Mesenchymal stem cell (in vitro differentiated cells and primary cell): ENCODE results near the gene CASTOR1.

Experiments
- DNase-seq: peaks from one replicate; pipeline ENCODE4 v3.0.0-alpha.2; 2013
- H2AFZ ChIP-seq: one replicate; pipeline ENCODE4 v1.6.1; 2013; ENCODE audit warnings: low read depth, mild to moderate bottlenecking, control low read depth, inconsistent platforms, low read length, moderate library complexity
- H2AK5ac ChIP-seq: 2 replicates; pipeline ENCODE4 v1.6.1; 2013; ENCODE audit warnings: low read length, moderate library complexity, mild to moderate bottlenecking, inconsistent platforms; ENCODE audit not compliant: severe bottlenecking
- H2BK120ac ChIP-seq: one replicate; pipeline ENCODE4 v1.6.1; 2013; ENCODE audit warnings: low read depth, mild to moderate bottlenecking, inconsistent platforms, low read length, moderate library complexity
- H2BK12ac ChIP-seq, 2 experiments: one replicate each; pipeline ENCODE4 v1.6.1; 2013; ENCODE audit warnings: inconsistent platforms in 2 of 2, low read length in 2 of 2, mild to moderate bottlenecking in 2 of 2, moderate library complexity in 2 of 2, control low read depth in 1 of 2
- H2BK15ac ChIP-seq: one replicate; pipeline ENCODE4 v1.6.1; 2013; ENCODE audit warnings: mild to moderate bottlenecking, low read depth, inconsistent platforms; ENCODE audit not compliant: poor library complexity, severe bottlenecking
- H2BK5ac ChIP-seq: 2 replicates; pipeline ENCODE4 v1.6.1; 2013; ENCODE audit warnings: low read depth, mild to moderate bottlenecking, low read length, control low read depth, inconsistent platforms; ENCODE audit not compliant: poor library complexity, severe bottlenecking
- H3K14ac ChIP-seq, 2 experiments: one replicate each; pipeline ENCODE4 v1.6.1; 2013; ENCODE audit warnings: inconsistent platforms in 2 of 2, low read length in 2 of 2, control low read depth in 1 of 2, mild to moderate bottlenecking in 1 of 2, moderate library complexity in 1 of 2
- H3K18ac ChIP-seq, 2 experiments: one replicate each; pipeline ENCODE4 v1.6.1; 2013; ENCODE audit warnings: inconsistent platforms in 2 of 2, low read length in 2 of 2, control low read depth in 1 of 2, low read depth in 1 of 2, mild to moderate bottlenecking in 1 of 2
- H3K23ac ChIP-seq, 2 experiments: one replicate each; pipeline ENCODE4 v1.6.1; 2013; ENCODE audit warnings: inconsistent platforms in 2 of 2, low read length in 2 of 2, mild to moderate bottlenecking in 2 of 2, moderate library complexity in 2 of 2, control low read depth in 1 of 2
- H3K27ac ChIP-seq: 2 replicates; pipeline ENCODE4 v1.5.1; 2013; ENCODE audit warnings: mild to moderate bottlenecking, moderate library complexity, low read length, control low read depth, inconsistent platforms; ENCODE audit not compliant: poor library complexity, severe bottlenecking
- H3K27me3 ChIP-seq, 2 experiments: 2 replicates each; pipeline versions ENCODE4 v1.6.1 to v1.7.0; 2013; ENCODE audit warnings: low read length in 2 of 2, mild to moderate bottlenecking in 2 of 2, moderate library complexity in 2 of 2, control low read depth in 1 of 2, inconsistent platforms in 1 of 2; ENCODE audit not compliant: control insufficient read depth in 1 of 2, insufficient read depth in 1 of 2
- H3K36me3 ChIP-seq, 2 experiments: 2 replicates each; pipeline versions ENCODE4 v1.6.1 to v1.7.0; 2013; ENCODE audit warnings: low read length in 2 of 2, control low read depth in 1 of 2, inconsistent platforms in 1 of 2, low read depth in 1 of 2, mild to moderate bottlenecking in 1 of 2; ENCODE audit not compliant: insufficient read depth in 2 of 2, control insufficient read depth in 1 of 2
- H3K4ac ChIP-seq, 2 experiments: one replicate each; pipeline ENCODE4 v1.6.1; 2013; ENCODE audit warnings: inconsistent platforms in 2 of 2, low read length in 2 of 2, mild to moderate bottlenecking in 2 of 2, moderate library complexity in 2 of 2, control low read depth in 1 of 2, low read depth in 1 of 2
- H3K4me1 ChIP-seq: 2 replicates; pipeline ENCODE4 v1.6.1; 2013; ENCODE audit warnings: low read depth, low read length, control low read depth; ENCODE audit not compliant: control insufficient read depth, insufficient read depth
- H3K4me2 ChIP-seq: 2 replicates; pipeline ENCODE4 v1.6.1; 2013; ENCODE audit warnings: low read length, mild to moderate bottlenecking, inconsistent platforms; ENCODE audit not compliant: poor library complexity, severe bottlenecking
- H3K4me3 ChIP-seq, 2 experiments: 2 replicates each; pipeline versions ENCODE4 v1.5.1 to v1.7.0; 2013; ENCODE audit warnings: low read length in 2 of 2, mild to moderate bottlenecking in 2 of 2, control low read depth in 1 of 2, low read depth in 1 of 2; ENCODE audit not compliant: insufficient read depth in 1 of 2
- H3K79me1 ChIP-seq: replicated peaks from 2 replicates; pipeline ENCODE4 v1.6.1; 2013; ENCODE audit warnings: mild to moderate bottlenecking, control low read depth, low read length, inconsistent platforms; ENCODE audit not compliant: poor library complexity, severe bottlenecking
- H3K9ac ChIP-seq: 2 replicates; pipeline ENCODE4 v1.7.0; 2013; ENCODE audit warnings: mild to moderate bottlenecking, low read length, moderate library complexity
- H3K9me3 ChIP-seq: 2 replicates; pipeline ENCODE4 v1.7.0; 2013; ENCODE audit warnings: mild to moderate bottlenecking, low read length; ENCODE audit not compliant: control insufficient read depth
- H4K8ac ChIP-seq: one replicate; pipeline ENCODE4 v1.6.1; 2013; ENCODE audit warnings: inconsistent platforms, mild to moderate bottlenecking, low read length, moderate library complexity
- H4K91ac ChIP-seq: one replicate; pipeline ENCODE4 v1.6.1; 2013; ENCODE audit warnings: mild to moderate bottlenecking, low read length, inconsistent platforms
- WGBS: methylation state at CpG from one replicate; pipeline ENCODE4 v1.1.7; 2013; ENCODE audit warnings: mixed read lengths; 5-methylcytosine and 5-hydroxymethylcytosine counted together

CASTOR1 gene

DNA sequence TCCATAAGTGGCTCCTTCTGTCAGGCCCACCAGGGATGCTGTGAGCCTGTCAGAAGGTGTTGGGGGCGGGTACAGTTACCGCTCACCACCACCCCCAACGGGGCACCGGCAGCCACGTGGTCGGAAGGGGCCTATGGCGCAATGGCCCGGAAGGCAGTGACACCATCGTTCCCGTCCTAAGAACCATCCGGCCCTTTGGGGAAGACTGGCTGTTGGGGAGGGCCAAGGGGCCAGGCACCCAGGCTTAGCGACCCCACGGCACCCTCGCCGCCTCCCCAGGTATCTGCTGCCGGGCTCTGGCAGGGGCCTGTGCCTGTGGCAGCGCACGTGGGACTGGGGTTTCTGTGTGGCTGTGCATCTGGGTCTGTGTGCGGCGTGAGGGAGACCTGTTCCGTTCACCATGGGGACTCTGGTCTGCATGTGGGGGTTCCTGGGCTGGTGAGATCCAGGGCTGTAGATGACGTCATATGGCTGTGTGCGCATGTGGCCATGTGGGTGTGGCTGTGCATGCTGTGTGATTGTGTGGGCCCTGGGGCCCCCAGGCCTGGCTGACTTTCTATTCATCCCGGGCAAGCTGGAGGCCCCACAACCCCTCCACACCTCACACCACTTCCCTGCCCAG, 23.4 kb downstream of the CASTOR1 start:
- Histone ChIP-seq H3K4me2 (no peak overlapping the region), H4K91ac (peak overlapping the region; percentile 67), H3K4ac (peak overlapping the region in 1 of 2 experiments; percentile 7), H2BK5ac (no peak overlapping the region), H3K27ac (no peak overlapping the region), H2AK5ac (no peak overlapping the region), H3K79me1 (no peaks in the 10 kb centered on the region), H3K4me3 (no peak overlapping the region), H3K9ac (no peak overlapping the region), H3K18ac (no peak overlapping the region), H3K14ac (no peak overlapping the region), H3K27me3 (peaks cover 0 to 5% of the 10 kb centered on the region in 2 experiments), H4K8ac (no peak overlapping the region), H2BK120ac (no peak overlapping the region), H3K4me1 (peaks cover 33% of the 10 kb centered on the region), H2AFZ (no peak overlapping the region), H3K23ac (no peak overlapping the region), H2BK15ac (no peak overlapping the region), H3K36me3 (no peaks in the 10 kb centered on the region), H3K9me3 (no peaks in the 10 kb centered on the region), H2BK12ac (no peak overlapping the region)
- 86% methylated on average over 21 of the region's 24 CpGs for WGBS
- DNase-seq, result no peak

DNA sequence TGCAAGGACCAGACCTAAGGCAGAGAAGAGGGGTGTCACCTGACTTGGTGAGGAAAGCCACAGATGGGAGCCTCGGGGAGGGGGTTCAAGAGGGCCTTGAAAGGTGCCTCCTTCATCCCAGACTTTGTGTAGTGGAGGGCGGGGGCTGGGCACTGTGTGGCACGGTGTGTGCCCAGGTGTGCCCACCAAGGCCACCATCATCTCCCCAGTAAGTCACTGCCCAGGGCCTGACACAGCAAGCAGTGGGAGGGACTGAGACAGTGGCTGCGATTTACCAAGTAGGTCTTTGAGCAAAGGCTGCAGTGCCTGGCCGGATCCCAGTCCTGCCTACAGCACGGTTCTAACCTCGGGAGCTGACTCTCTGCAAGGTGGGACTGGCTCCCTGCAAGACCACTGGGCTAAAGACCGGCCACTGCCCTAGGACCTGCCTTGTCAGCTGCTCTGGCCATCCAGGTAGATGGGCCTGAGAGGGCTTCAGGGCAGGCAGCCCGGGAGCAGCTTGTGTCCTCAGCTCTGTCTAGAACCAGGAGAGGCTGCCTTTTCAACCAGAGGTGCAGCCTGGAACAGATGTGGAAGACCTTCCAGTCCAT, 24.1 kb downstream of the CASTOR1 start:
- no peak overlapping the region for H3K4ac ChIP-seq
- no peak overlapping the region for H2AFZ ChIP-seq
- H3K14ac ChIP-seq, result no peak overlapping the region
- WGBS, result 96% methylated on average over 9 of the region's 9 CpGs
- no peak overlapping the region for H3K27ac ChIP-seq
- H2BK12ac ChIP-seq, result peak overlapping the region in 1 of 2 experiments; percentile 15
- no peak overlapping the region for H2BK15ac ChIP-seq
- H3K23ac ChIP-seq, result no peak overlapping the region
- peaks cover 33% of the 10 kb centered on the region for H3K4me1 ChIP-seq
- H4K8ac ChIP-seq, result no peak overlapping the region
- no peak overlapping the region for H3K4me3 ChIP-seq
- H2AK5ac ChIP-seq, result no peak overlapping the region
- H3K4me2 ChIP-seq, result no peak overlapping the region
- no peaks in the 10 kb centered on the region for H3K9me3 ChIP-seq
- no peaks in the 10 kb centered on the region for H3K36me3 ChIP-seq
- no peaks in the 10 kb centered on the region for H3K79me1 ChIP-seq
- no peak overlapping the region for H4K91ac ChIP-seq
- H3K18ac ChIP-seq, result no peak overlapping the region
- no peak for DNase-seq
- H3K27me3 ChIP-seq, result peaks cover 0 to 5% of the 10 kb centered on the region in 2 experiments
- no peak overlapping the region for H3K9ac ChIP-seq
- no peak overlapping the region for H2BK120ac ChIP-seq
- no peak overlapping the region for H2BK5ac ChIP-seq

GRCh38 chr22:30263883-30264282, 25.4 kb downstream of the CASTOR1 start:
- H2BK15ac ChIP-seq, result no peak overlapping the region
- no peak overlapping the region for H3K23ac ChIP-seq
- no peak overlapping the region for H2AK5ac ChIP-seq
- H3K27ac ChIP-seq, result no peak overlapping the region
- no peak overlapping the region for H3K4ac ChIP-seq
- no peak overlapping the region for H2BK5ac ChIP-seq
- H3K4me3 ChIP-seq, result no peak overlapping the region
- H4K91ac ChIP-seq, result no peak overlapping the region
- no peak overlapping the region for H2BK12ac ChIP-seq
- H3K27me3 ChIP-seq, result peaks cover 0 to 8% of the 10 kb centered on the region in 2 experiments
- H4K8ac ChIP-seq, result no peak overlapping the region
- DNase-seq, result no peak
- H3K4me1 ChIP-seq, result peaks cover 33% of the 10 kb centered on the region
- H3K79me1 ChIP-seq, result no peaks in the 10 kb centered on the region
- H3K9me3 ChIP-seq, result no peaks in the 10 kb centered on the region
- no peaks in the 10 kb centered on the region for H3K36me3 ChIP-seq
- no peak overlapping the region for H3K18ac ChIP-seq
- H3K14ac ChIP-seq, result no peak overlapping the region
- no peak overlapping the region for H3K9ac ChIP-seq
- H3K4me2 ChIP-seq, result no peak overlapping the region
- 90% methylated on average over 17 of the region's 17 CpGs for WGBS
- H2AFZ ChIP-seq, result no peak overlapping the region
- no peak overlapping the region for H2BK120ac ChIP-seq

GRCh38 chr22:30262917-30263741, 26.2 kb downstream of the CASTOR1 start:
- Histone ChIP-seq H2AFZ (no peak overlapping the region), H2BK120ac (no peak overlapping the region), H3K79me1 (no peaks in the 10 kb centered on the region), H3K27ac (no peak overlapping the region), H3K18ac (peak overlapping the region in 1 of 2 experiments; percentile 11), H3K4me2 (peak overlapping the region; percentile 26), H3K27me3 (peaks cover 0 to 8% of the 10 kb centered on the region in 2 experiments), H2AK5ac (no peak overlapping the region), H3K23ac (no peak overlapping the region), H3K4ac (peak overlapping the region in 1 of 2 experiments; percentile 9), H2BK12ac (peak overlapping the region in 1 of 2 experiments; percentile 15), H3K9ac (peak overlapping the region; percentile 68), H3K36me3 (no peaks in the 10 kb centered on the region), H2BK15ac (no peak overlapping the region), H3K14ac (peak overlapping the region in 1 of 2 experiments; percentile 18), H3K4me1 (peaks cover 34% of the 10 kb centered on the region), H3K9me3 (no peaks in the 10 kb centered on the region), H4K91ac (peak overlapping the region; percentile 16), H3K4me3 (peak overlapping the region in 1 of 2 experiments; percentile 56), H4K8ac (peak overlapping the region; percentile 1), H2BK5ac (no peak overlapping the region)
- 32% methylated on average over 27 of the region's 27 CpGs for WGBS
- peak; percentile 65 for DNase-seq
